Fibroblast of lung (primary cell): Measurements from ENCODE around the gene DNAI2. TPM values are rescaled to one million over a fixed set of nuclear protein-coding genes. Genes with fewer than 3 reads are reported as not detected.

ENCODE experiments used
- DNase-seq, 2 donors: peaks; one replicate each; pipeline versions ENCODE4 v3.0.0 to v3.0.0-alpha.2; 2010; ENCODE audit warnings: low read depth in 2 of 2
- H2AFZ ChIP-seq: 2 replicates; pipeline ENCODE4 v1.5.1; 2012; ENCODE audit warnings: low read length, control low read depth, inconsistent platforms
- H3K27ac ChIP-seq: 2 replicates; pipeline ENCODE4 v1.5.1; 2011; ENCODE audit warnings: low read length, control low read depth; ENCODE audit not compliant: insufficient read depth
- H3K27me3 ChIP-seq: 2 replicates; pipeline ENCODE4 v1.5.1; 2011; ENCODE audit warnings: mild to moderate bottlenecking, low read length; ENCODE audit not compliant: control insufficient read depth, insufficient read depth
- H3K36me3 ChIP-seq: 2 replicates; pipeline ENCODE4 v1.5.1; 2011; ENCODE audit warnings: low read length; ENCODE audit not compliant: control insufficient read depth, insufficient read depth
- H3K4me1 ChIP-seq: 2 replicates; pipeline ENCODE4 v1.5.1; 2011; ENCODE audit warnings: low read length; ENCODE audit not compliant: control insufficient read depth, insufficient read depth; ENCODE audit errors: extremely low read depth
- H3K4me2 ChIP-seq: 2 replicates; pipeline ENCODE4 v1.5.1; 2011; ENCODE audit warnings: low read length, control low read depth; ENCODE audit not compliant: insufficient read depth; ENCODE audit errors: extremely low read depth
- H3K4me3 ChIP-seq, 4 experiments: fragments of 200-600 bp in 1 of 4; sonication (generic) in 1 of 4; replicated peaks in 1 of 4; 2 replicates each; pipeline ENCODE4 v1.5.1; 2011 to 2016; ENCODE audit warnings: low read length in 4 of 4, low read depth in 3 of 4, mild to moderate bottlenecking in 3 of 4, control low read depth in 2 of 4, inconsistent platforms in 1 of 4, mixed read lengths in 1 of 4; ENCODE audit not compliant: insufficient read depth in 1 of 4; ENCODE audit errors: control extremely low read depth in 1 of 4
- H3K79me2 ChIP-seq: 2 replicates; pipeline ENCODE4 v1.5.1; 2012; ENCODE audit warnings: mild to moderate bottlenecking, low read length, inconsistent platforms; ENCODE audit not compliant: control insufficient read depth, insufficient read depth
- H3K9ac ChIP-seq: 2 replicates; pipeline ENCODE4 v1.5.1; 2011; ENCODE audit warnings: mild to moderate bottlenecking, low read length, control low read depth; ENCODE audit not compliant: insufficient read depth
- H3K9me3 ChIP-seq: 2 replicates; pipeline ENCODE4 v1.5.1; 2012; ENCODE audit warnings: low read depth, low read length; ENCODE audit not compliant: control insufficient read depth, insufficient read depth
- H4K20me1 ChIP-seq: 2 replicates; pipeline ENCODE4 v1.5.1; 2011; ENCODE audit warnings: low read length; ENCODE audit not compliant: control insufficient read depth, insufficient read depth; ENCODE audit errors: extremely low read depth
- CTCF ChIP-seq, 2 donors: IDR thresholded peaks in 1 of 2; conservative IDR thresholded peaks in 1 of 2; 1 replicate in 1 of 2; 2 replicates in 1 of 2; pipeline ENCODE4 v1.5.1; 2011 to 2012; ENCODE audit warnings: low read length in 2 of 2, control low read depth in 1 of 2, inconsistent platforms in 1 of 2, low read depth in 1 of 2, mild to moderate bottlenecking in 1 of 2
- EZH2 ChIP-seq: IDR thresholded peaks from 2 replicates; pipeline ENCODE4 v1.5.1; 2012; ENCODE audit warnings: low read length, control low read depth, mild to moderate bottlenecking; ENCODE audit errors: missing control alignments
- polyA plus RNA-seq, 2 donors: library from polyadenylated mRNA; depleted of rRNA in 1 of 2; stranded (reverse) in 1 of 2; unstranded in 1 of 2; fragments of >200 nt; gene quantifications; 2 replicates each; pipeline ENCODE4 v1.2.1, GENCODE V29; 2011 to 2012; ENCODE audit warnings: missing spikeins in 1 of 2
- total RNA-seq: library from RNA; depleted of rRNA; stranded (reverse); fragments of >200 nt; gene quantifications from 2 replicates; pipeline ENCODE4 v1.2.1, GENCODE V29; 2014

The DNAI2 gene
- total and polyA plus RNA-seq, 2 donors (not counting 1 experiment from before 2014, with no cell fraction given): not detected

- Histone ChIP-seq H3K36me3 (no peaks in the 10 kb centered on the region), H3K4me1 (no peaks in the 10 kb centered on the region), H3K27ac (no peak overlapping the region), H3K4me2 (no peak overlapping the region), H3K79me2 (no peaks in the 10 kb centered on the region), H4K20me1 (no peaks in the 10 kb centered on the region), H3K27me3 (no peaks in the 10 kb centered on the region), H2AFZ (no peak overlapping the region), H3K9me3 (no peaks in the 10 kb centered on the region), H3K9ac (no peak overlapping the region), H3K4me3 (no peak overlapping the region)
- DNase-seq: no peak
- TF ChIP-seq EZH2 (no peak), CTCF (conservative IDR thresholded peaks at IDR 0.05 in 1 of 2, IDR thresholded peaks at IDR 0.05 in 1 of 2; ENCODE audit: low read depth in 1 of 2, low read length in 2 of 2) (no peak)
Observed at GRCh38 chr17:74304184-74304583, 30.1 kb downstream of the DNAI2 start.

GRCh38 chr17:74305865-74306654, 32.0 kb downstream of the DNAI2 start:
- Histone ChIP-seq H3K4me2 (no peak overlapping the region), H3K4me1 (no peaks in the 10 kb centered on the region), H3K36me3 (no peaks in the 10 kb centered on the region), H3K9ac (no peak overlapping the region), H3K27me3 (no peaks in the 10 kb centered on the region), H3K9me3 (no peaks in the 10 kb centered on the region), H3K27ac (no peak overlapping the region), H3K79me2 (no peaks in the 10 kb centered on the region), H4K20me1 (no peaks in the 10 kb centered on the region), H2AFZ (no peak overlapping the region), H3K4me3 (no peak overlapping the region)
- DNase-seq: peak in 1 of 2 donors; percentile 45
- no peak for TF ChIP-seq CTCF (conservative IDR thresholded peaks at IDR 0.05 in 1 of 2, IDR thresholded peaks at IDR 0.05 in 1 of 2; ENCODE audit: low read depth in 1 of 2, low read length in 2 of 2)
- TF ChIP-seq EZH2: no peak

- Histone ChIP-seq H3K4me1 (no peaks in the 10 kb centered on the region), H3K27me3 (no peaks in the 10 kb centered on the region), H3K4me2 (no peak overlapping the region), H3K4me3 (no peak overlapping the region), H2AFZ (no peak overlapping the region), H3K79me2 (no peaks in the 10 kb centered on the region), H3K9ac (no peak overlapping the region), H3K36me3 (no peaks in the 10 kb centered on the region), H3K27ac (no peak overlapping the region), H3K9me3 (no peaks in the 10 kb centered on the region), H4K20me1 (no peaks in the 10 kb centered on the region)
- DNase-seq: peak in 1 of 2 donors; percentile 21
- no peak for TF ChIP-seq EZH2
- no peak for TF ChIP-seq CTCF (conservative IDR thresholded peaks at IDR 0.05 in 1 of 2, IDR thresholded peaks at IDR 0.05 in 1 of 2; ENCODE audit: low read depth in 1 of 2, low read length in 2 of 2)
Observed at GRCh38 chr17:74307984-74308773, 34.1 kb downstream of the DNAI2 start.
